ENCODE measurements around the gene TEX36.
"Not testable (repeated sequence)": the region's sequence is repeated elsewhere in the genome, so short reads cannot be mapped to it uniquely, and the experiment has no call there.

TEX36 gene

DNA sequence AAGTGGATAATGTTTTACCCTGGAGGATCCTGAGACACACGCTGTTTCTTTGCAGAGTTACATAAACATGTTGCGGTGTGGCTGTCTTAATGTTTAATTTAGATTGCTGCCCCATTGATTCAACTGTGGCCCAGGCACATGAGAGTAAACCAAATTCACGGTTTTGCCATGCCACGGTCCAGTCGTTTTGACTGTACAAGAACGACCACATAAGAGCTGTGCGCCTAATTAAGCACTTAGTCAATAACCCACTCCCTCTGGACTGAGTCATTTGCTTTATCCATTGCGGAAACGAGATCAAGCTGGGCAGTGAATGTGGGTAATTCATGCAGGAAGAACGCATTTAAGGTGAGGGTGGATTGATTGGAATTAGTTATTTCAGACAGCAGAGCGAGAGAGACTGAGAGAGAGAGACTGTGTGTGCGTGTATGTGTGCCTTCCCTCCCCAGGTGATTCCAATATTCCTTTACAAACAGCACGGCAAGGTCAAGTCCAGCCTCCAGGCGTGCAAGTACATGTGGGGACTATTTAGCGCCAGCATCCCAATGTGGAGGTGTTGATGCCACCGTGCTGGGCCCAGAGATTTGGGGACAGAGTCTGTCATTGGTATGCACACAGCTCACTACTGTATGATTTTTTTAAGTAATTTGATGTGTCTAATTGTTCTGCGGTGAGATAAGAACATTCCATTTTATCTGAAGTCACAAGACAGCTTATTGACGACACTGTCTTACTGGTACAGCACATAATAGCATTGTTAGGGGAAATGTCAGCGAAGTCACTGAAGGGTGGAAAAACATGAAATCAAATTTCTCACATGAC is 8.4 kb upstream of the TEX36 start:
- DNase-seq: no peak

DNA sequence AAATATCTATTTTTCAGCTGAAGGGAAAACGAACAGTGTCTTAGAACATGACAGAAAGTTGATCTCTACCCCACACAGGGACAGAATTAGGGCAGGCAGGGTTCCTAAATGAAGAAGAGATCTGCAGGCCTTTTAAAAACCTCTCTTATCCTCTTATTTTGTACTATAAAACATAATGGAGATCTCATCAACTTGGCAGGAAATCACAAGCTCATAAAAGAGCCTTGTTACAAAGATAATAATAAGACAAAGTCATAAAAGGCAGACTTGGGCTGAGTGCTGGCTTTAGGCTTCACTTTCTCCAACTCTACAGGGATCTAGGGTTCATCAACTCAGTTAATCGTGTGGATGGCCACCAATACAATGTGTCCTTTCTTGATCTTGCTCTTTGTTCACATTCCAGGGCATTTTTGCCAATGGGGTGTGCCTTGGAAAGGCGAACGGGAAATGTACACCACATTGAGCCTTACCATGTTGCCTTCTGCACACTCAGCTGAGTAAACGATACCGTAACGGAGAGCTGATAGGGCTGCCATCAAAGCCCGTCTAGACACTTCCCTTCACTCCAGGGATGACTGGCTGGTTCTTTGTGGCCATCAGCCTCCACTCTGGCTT is 7.1 kb upstream of the TEX36 start:
- DNase-seq: no peak

DNA sequence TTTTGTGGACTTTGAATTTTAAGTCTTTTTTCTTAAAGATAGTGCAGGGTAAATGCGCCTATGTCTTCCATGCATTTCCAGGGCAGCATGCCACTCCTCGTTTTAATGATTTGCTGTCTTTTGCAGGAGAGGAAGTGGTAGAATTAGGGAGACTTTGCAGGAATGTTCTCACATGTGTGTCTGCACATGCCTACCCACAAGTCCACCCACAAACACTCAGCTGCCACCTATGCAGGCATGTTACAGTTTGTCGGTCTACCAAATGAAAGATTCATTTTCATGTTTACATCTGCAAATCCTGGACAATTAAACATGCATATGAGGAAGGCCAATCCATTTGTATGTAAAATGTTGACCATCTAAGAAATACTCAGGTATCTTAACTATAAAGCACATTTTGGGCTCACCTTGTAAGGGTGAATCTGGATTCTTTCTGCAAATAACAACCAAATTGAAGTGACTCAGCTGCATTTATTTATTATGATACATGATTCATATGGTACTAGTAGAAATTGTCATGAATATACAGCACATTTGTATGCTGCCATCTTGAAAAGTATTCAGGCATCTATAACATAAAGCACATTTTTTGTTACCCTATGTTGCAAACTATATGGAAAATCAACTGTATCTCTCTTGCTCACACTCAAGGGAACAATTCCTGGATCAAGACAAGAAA is 4.7 kb upstream of the TEX36 start:
- no peak for DNase-seq

DNA sequence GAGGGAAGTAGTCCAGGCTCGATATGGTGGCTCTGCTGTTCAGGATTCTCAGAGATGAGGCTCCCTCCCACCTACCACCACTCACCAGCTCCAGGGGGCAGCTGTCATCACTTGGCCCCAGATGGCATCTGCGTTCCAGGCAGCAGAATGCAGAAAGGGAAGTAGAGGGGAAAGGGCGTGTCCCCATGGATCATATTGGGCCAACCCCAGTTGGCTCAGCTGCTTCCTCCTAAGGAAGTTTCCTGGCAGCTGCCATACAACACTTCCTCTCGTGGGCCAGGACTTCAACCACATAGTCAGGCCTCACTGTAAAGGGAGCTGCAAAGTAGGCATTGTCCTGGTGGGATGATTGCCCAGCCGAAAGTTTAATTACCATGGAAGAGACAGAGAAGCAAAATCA is 1.6 kb upstream of the TEX36 start:
- DNase-seq: no peak

DNA sequence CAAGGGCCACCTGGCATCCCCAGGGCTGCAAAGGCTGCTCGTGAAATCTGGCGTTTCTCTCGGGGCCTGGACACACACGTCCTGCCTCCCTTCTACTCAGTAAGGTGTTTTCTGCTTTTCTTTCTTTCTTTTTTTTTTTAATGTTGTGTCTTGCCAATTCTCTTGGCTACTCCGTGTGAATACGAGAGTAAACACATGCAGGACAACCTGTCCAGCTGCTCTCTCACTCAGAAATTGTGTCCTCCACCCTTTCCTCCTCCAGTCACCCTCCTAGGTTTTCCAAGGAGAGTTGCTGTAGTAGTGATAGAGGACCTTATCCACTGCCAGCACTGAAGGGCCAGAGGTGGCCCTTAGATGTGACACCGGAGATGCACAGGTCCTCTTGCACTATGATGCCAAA is 858 bp upstream of the TEX36 start:
- DNase-seq: no peak

DNA sequence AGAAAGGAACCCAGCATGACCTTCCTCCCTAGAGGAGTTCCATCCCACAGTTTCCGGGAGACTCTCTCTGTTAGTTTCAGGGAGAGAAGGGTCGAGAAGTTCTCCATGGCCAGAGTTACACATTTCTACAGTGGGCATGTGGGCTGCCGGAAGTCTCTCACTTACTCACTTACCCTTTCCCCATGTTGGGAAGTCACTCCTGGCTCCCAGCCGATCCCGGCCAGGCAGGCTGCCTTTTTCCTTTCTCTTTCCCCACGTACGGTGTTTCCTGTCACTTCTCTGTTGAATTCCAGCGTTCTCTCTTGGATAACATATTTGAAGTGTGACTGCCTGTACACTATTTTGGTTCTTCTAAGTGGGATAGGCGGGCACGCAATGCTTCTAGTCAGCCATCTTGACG is 3.5 kb downstream of the TEX36 start:
- no peak for DNase-seq

DNA sequence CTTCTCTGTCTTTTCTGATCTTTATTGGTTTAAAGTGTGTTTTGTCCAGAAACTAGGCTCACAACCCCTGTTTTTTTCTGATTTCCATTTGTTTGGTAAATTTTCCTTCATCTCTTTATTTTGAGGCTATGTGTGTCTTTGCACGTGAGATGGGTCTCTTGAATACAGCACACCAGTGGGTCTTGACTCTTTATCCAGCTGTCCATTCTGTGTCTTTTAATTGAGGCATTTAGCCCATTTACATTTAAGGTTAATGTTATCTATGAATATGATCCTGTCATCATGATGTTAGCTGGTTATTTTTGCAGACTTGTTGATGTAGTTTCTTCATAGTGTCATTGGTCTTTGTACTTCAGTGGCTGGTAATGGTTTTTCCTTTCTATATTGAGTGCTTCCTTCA is 10.1 kb downstream of the TEX36 start:
- DNase-seq: no peak

DNA sequence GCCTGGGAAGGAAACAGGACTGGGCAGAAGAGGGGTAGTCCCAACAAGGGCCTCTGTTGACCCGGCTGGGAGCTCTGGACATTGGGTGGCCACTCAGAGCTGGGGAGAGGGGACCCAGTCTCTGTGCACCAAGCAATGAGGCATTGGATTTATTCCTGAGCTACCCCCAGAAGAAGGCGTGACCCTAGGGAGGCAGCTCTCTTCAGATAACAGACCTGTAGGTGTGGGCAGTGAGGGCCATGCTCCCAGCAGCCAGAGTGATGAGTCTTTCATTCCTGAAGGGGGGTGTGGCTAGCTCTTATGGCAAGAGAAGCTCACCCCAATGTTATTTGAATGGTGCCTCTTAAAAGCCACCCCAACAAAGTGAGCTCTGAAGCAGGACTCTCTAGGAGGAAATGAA is 20.4 kb downstream of the TEX36 start:
- DNase-seq: no peak

DNA sequence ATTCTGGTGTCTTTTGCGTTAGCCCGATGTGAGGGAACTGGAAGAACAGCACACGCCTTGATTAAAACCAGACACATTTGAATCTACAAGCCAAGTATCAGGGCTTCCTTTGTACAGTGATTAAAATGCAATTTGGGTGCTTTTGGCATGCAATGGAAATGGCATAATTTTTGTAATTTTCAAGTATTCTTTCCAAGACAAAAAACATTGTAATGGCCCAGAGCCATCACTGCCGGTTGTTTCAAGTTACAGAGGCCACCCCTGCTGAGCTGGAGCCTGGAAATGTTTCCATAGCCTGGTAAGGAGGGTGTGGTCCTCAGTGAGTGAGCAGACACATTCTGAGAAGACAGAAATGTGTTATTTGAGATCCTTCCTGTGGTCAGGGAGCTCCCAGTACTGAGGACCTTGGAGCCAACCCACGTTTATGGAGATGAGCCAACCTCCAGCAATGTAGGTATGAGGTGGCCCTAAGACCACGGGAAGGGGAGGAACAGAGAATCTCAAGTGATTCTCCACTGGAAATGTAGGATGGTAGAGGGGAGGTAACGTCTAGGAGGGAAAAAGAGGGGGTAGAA is 20.9 kb downstream of the TEX36 start:
- no peak for DNase-seq

DNA sequence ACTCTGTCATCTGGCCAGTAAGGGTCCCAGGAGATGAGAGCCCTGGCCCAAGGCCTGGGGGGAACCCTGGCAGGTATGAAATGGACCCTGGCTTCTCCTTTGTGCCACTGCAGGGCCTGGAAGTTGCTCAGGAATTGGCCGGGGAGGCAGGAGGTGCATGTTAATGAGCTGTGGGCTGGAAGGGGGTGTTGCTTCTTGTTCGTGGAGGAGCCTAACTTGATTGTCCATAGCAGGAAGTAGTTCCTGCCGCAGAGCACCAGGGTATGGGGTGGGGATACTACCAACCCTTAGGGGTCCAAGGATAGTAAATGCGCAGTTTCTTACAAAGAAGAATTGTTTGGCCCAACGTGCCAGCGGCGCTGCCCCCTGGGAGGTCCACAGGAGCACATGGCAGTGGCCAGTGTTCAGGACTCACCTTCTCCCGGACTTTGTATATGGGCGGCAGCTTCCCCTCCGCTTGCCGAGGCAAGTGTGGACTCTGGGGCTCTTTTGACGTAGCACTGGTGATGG is 21.5 kb downstream of the TEX36 start:
- no peak for DNase-seq

DNA sequence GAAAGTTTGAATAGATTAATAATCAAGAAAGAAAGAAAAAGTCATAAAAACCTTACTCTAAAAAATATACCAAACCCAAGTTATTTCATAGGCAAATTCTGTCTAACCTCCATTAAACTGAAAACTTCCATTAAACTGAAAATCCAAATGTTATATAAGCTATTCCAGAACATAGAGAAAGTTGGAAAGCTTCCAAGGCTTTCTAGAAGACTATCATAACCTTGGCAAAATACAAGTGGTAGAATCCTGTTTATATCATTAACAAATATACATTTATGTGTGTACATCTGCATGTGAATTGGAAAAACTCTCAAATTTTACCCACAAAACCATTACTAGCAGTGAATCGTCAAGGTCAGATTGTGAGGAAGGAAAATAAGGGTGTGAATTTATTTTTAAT is 23.9 kb downstream of the TEX36 start:
- DNase-seq: no peak

DNA sequence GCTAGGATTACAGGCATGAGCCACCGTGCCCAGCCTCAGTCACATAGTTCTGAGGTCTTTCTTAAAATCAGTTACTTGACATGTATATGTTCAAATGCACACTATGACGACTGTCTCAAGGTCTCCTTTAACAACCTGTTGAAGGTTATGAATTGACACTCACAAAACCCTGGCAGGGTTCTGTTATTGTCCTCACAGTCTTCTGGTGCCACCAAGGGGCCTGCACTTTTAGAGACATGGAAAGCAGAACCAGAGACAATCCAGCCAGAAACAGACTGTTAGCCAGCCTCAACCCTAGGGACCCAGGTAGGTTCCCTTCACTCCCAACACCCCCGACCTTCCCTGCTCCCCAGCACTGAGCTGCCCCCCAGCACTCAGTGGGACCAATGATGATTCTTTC is 26.4 kb downstream of the TEX36 start:
- DNase-seq: no peak

DNA sequence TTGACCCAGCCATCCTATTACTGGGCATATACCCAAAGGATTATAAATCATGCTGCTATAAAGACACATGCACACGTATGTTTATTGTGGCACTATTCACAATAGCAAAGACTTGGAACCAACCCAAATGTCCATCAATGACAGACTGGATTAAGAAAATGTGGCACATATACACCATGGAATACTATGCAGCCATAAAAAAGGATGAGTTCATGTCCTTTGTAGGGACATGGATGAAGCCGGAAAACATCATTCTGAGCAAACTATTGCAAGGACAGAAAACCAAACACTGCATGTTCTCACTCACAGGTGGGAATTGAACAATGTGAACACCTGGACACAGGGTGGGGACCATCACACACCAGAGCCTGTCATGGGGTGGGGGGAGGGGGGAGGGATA is 29.9 kb downstream of the TEX36 start:
- not testable (repeated sequence) for DNase-seq

DNA sequence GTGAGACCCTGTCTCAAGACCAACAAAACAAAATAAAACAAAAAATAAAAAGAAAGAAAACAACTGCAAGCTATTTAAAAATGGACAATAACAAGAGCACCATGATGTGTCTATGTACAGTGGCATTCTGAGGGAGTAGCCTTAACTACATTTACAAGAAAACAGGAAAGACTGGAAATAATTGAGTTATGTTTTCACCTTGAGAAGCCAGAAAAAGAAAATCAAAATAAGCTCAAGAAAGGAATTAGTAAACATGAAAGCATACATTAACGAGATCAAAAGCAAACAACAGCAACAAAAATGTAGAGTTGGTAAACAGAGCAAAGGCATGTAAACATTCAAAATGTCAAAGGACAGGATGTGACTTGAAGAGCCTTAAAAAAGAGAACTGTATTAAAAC is 36.7 kb downstream of the TEX36 start:
- no peak for DNase-seq

DNA sequence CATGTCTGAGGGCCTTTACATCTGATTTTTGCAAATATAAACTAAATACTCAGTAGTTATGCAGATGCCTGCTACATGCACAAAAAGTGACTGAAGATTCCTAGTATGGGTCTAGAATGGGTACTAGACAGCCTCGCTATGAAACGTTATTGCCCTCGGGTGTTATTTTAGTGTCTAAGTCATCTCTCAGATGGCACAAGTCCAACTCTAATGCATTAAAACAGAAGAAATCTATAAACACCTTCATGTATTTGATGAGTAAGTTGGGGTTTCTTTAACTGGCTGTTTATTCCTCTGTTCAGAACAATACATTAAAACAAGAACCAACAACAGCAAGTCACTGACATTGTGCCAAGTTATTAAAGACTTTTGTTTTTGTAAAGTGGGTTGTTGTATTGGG is 41.6 kb downstream of the TEX36 start:
- DNase-seq: no peak

DNA sequence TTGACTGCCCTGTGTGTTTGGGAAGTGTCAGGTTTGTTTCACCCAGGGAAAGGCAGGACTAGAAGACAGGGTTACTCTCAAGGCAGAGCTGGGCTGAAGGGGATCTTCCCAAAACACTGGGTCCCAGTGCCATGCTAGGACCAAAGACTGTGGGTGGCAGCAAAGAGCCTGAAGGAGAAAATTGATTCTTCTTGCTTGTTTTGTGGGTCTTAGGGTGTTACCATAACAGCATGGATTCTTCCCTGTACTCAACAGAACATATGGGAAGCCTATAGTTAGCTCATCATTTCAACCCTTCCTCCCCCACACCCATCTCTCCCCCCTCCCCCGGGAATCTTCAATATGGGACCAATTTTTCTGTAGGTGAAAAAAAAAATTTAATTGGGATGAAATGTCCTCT is 42.3 kb downstream of the TEX36 start:
- no peak for DNase-seq

DNA sequence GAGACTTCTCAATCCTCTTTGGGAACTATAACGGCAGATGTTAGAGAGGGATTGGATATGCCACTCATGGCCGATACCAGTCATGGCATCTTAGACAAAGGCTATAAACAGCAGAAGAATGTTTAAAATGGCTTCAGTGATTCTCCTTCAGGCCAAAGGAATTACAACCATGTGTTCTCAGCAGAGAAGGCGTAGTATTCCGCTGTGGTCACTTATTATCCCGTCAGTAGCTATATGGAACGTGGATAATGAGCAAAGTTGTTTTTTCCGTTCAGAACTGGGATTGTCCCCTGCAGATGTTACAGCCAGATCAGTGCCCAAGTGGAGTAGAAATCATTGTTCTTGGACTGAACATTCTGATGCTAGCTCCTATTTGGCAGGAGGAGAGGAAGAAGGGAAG is 43.1 kb downstream of the TEX36 start:
- no peak for DNase-seq

DNA sequence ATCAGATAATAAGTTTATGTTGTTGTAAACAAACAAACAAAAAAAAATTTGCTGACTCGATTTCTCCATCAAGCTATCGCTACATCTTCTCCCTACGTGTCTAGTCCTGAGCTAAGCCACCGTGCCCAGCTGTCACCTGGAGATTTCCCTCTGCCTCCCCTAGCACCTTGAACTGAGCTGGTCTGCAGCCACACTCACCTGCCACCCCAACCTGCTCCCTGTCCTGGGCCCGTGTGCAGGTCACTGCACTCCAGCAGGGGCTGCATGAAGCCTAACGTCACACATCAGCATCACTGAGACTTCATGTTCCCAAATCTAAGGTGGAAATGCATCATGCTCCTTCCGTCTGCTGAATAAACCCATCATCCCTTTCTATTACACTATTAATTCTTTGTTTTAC is 44.4 kb downstream of the TEX36 start:
- DNase-seq: no peak

DNA sequence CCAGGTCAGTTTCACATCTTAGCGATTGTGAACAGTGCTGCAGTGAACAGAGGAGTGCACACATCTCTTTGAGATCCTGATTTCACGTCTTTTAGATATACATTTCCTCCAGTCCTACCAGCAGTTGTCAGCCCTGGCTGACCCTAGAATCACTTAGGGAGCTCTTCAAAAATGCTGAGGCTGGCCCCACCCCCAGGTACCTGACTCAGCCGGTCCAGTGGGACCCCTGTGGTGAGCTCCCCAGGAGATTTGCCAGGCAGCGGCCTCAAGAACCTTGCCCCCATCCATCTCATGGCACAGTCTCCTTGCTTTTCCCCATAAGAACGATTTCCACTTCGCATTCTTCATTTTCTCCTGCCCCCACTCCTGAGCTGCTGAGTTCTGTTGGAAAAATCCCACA is 45.5 kb downstream of the TEX36 start:
- DNase-seq: no peak

DNA sequence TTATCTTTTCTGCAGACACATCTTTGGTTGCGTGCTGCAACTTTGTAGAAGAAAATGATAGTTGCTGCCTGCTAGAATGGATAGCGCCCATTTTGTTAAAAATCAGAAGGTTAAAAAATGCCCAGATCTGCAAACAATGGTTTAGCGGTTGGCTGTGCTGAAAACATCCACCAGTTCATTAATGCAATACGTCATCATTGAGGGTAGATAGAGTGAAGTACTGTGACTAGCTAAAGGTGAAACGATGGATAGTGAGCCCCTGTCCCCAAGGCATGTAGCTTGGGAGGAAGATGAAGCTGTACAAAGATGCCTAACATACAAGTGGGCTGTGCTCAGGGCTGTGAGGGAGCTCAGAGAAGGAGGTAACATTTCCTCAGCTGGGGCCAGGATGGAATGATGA is 48.4 kb downstream of the TEX36 start:
- no peak for DNase-seq

DNA sequence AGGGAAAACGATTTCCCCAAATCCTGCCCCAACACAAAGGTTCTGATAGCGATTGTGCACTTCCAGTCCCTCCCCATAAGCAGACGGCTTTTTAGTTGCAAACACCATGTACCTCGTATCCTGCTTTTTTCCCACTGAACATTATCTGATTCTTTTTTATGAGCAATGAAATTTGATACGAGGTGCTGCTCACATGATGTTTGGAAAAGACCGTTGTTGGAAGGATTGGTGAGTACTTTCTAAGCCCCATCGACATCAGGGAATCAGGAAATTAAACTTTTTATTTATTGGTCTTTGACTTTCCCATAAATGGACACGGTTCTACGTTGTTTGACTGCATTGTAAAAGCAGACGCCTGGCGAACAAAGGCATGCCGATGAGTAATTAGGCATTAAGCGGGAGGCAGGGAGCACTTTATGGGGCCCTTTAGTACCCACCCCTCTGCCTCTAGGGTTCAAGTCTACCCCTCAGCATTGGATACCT is 49.4 kb downstream of the TEX36 start:
- no peak for DNase-seq

DNA sequence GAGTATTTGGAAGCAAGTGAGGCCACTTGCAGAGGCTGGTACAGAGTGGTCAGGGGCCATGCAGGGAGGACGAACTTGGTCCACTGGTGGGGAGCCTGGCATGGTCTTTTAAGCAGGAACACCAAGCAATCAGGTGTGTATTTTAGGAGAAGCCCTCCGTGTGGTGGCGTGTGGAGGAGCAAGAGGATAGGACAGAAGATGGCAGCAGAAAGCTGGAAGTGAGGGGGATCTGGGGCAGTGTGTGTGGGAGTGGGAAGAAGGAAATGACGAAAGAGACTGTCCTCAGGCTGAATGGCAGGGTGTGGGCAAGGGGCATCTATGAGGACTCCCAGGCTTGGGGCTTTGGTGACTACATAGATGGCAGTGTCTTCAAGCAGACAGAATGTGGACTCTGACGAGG is 51.2 kb downstream of the TEX36 start:
- no peak for DNase-seq

DNA sequence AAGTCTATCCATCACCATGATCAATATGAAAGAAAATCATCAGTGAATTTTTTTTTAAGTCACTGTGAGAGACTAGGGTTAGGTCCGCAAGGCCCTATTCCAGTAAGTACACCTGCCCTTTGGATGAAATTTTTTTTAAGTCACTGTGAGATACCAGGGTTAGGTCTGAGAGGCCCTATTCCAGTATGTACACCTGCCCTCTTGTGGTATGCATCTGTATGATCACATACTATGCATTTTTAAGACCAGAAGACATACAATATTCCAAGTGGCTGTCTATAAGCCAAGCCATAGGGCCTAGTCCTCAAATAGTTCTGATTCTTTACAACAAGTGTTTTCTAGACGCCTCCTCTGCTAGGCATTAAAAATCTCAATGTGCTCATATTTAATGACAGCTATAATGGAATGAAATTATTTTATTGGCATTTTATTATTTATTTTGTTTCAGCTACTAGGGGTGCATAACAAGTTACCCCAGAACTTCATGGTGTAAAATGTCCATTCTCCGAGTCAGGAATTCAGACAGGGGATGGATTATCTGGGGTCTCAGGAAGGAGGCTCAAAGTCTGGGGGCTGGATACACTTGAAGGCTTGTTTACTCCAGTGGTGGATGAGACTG is 53.1 kb downstream of the TEX36 start:
- DNase-seq: no peak
